ENCODE results near the gene CNTNAP5. TPM values are rescaled to one million over a fixed set of nuclear protein-coding genes. Genes with fewer than 3 reads are reported as not detected.
"Not testable (repeated sequence)": the region's sequence is repeated elsewhere in the genome, so short reads cannot be mapped to it uniquely, and the experiment has no call there.

CNTNAP5 gene
- total and polyA plus RNA-seq, 2 of the 13 experiments (the other 11 are each of a cell fraction or from before 2014, with no cell fraction given), result not detected

GRCh38 chr2:124402274-124402673, 377.2 kb downstream of the CNTNAP5 start (continued):
- TF ChIP-seq PRDM10 (CRISPR knock-in tag; IDR thresholded peaks at IDR 0.05; ENCODE audit: low read depth), result no peak
- TF ChIP-seq ZNF331 (CRISPR knock-in tag; IDR thresholded peaks at IDR 0.05), result no peak

GRCh38 chr2:124407836-124408534, 382.9 kb downstream of the CNTNAP5 start:
- BruUV-seq (replicated peaks); intact Hi-C loops (cut with micrococcal nuclease; ENCODE audit: unreplicated experiment): not testable (repeated sequence)

More at GRCh38 chr2:124407836-124408534, 382.9 kb downstream of the CNTNAP5 start:
- H3K27me3 ChIP-seq (ENCODE audit: control insufficient read depth in 1 of 2, insufficient read depth in 2 of 2, low read length in 2 of 2); DNase-seq (ENCODE audit: low spot score); H4K20me1 ChIP-seq (ENCODE audit: insufficient read depth, low read length); H3K79me2 ChIP-seq (ENCODE audit: insufficient read depth, low read length); H3K9ac ChIP-seq (ENCODE audit: insufficient read depth, low read depth, low read length); H2AFZ ChIP-seq (ENCODE audit: low read length); POLR2A ChIA-PET; H3K4me3 ChIP-seq (replicated peaks in 1 of 3; ENCODE audit: insufficient read depth in 1 of 3, low read depth in 2 of 3, low read length in 3 of 3); ATAC-seq; H3K9me3 ChIP-seq (ENCODE audit: low read length); H3K4me2 ChIP-seq (ENCODE audit: low read depth, low read length); in situ Hi-C loops (cut with HindIII; ENCODE audit: extremely low pct_ligation_motif_present, low pct_unique_long_range_greater_than_20kb); H3K4me1 ChIP-seq (ENCODE audit: insufficient read depth, low read length); H3K27ac ChIP-seq (ENCODE audit: extremely low read length, insufficient read depth, low read length); FAIRE-seq; CTCF ChIA-PET (ENCODE audit: low intra/inter-chr PET ratio, low total read pairs); H3K36me3 ChIP-seq (replicated peaks in 1 of 2; ENCODE audit: control insufficient read depth in 1 of 2, insufficient read depth in 2 of 2, low read length in 2 of 2); TF ChIP-seq FOXA1 (IDR thresholded peaks at IDR 0.05): not testable (repeated sequence)
- 43% methylated on average over 25 of the region's 35 CpGs for WGBS (ENCODE audit: low lambda C conversion rate)
- TF ChIP-seq ARID5B (CRISPR knock-in tag; IDR thresholded peaks at IDR 0.05) (0 out of 2 replicates have a peak, but pooled peaks have one; percentile 9), FOXA1 (CRISPR knock-in tag; IDR thresholded peaks at IDR 0.05) (peak; percentile 53), FOXA3 (CRISPR knock-in tag; IDR thresholded peaks at IDR 0.05) (peak; percentile 47; the same call in 1 of the 2 replicates), ZNF281 (CRISPR knock-in tag; IDR thresholded peaks at IDR 0.05; ENCODE audit: borderline replicate concordance) (peak; percentile 67; the same call in 1 of the 2 replicates)
